Lower lobe of right lung (tissue), 2 donors: ENCODE data around the gene SLC6A13. TPM values are rescaled to one million over a fixed set of nuclear protein-coding genes. Genes with fewer than 3 reads are reported as not detected.
A peak's percentile ranks its signal among the peaks of the same experiment; 100 is the strongest.
"Not testable (repeated sequence)": the region's sequence is repeated elsewhere in the genome, so short reads cannot be mapped to it uniquely, and the experiment has no call there.

Experiments
- ATAC-seq, 2 donors: fragments of 200-7000 bp; cut with Tn5 transposase; one replicate each; pipeline ENCODE4 v1.9.1; 2020 to 2022; ENCODE audit warnings: mild to moderate bottlenecking in 2 of 2, moderate library complexity in 2 of 2
- DNase-seq: peaks from one replicate; pipeline ENCODE4 v3.0.0-alpha.2; 2020
- H3K27ac ChIP-seq: fragments of 200-600 bp; one replicate; pipeline ENCODE4 v1.8.0; 2022
- H3K27me3 ChIP-seq: fragments of 200-600 bp; one replicate; pipeline ENCODE4 v1.8.0; 2022; ENCODE audit warnings: low read depth
- H3K36me3 ChIP-seq: fragments of 200-600 bp; one replicate; pipeline ENCODE4 v1.8.0; 2022; ENCODE audit warnings: mild to moderate bottlenecking
- H3K4me1 ChIP-seq: fragments of 200-600 bp; one replicate; pipeline ENCODE4 v1.8.0; 2022
- H3K4me3 ChIP-seq: fragments of 200-600 bp; one replicate; pipeline ENCODE4 v1.8.0; 2022; ENCODE audit warnings: mild to moderate bottlenecking
- H3K9me3 ChIP-seq: fragments of 200-600 bp; one replicate; pipeline ENCODE4 v1.8.0; 2022
- CTCF ChIP-seq: fragments of 200-600 bp; IDR thresholded peaks from one replicate; pipeline ENCODE4 v1.8.0; 2022; ENCODE audit warnings: antibody characterized with exemption, mild to moderate bottlenecking
- intact Hi-C: fragments of 100-400 bp; cut with DNase I; formaldehyde crosslinking; loops from one replicate; pipeline ENCODE4 v1.11.0; 2022
- total RNA-seq: library from RNA; stranded (reverse); fragmentation: NEBNext Ultra II Directional; extraction: Animal tissue kit (Norgen Biotek cat#: 25700); gene quantifications from one replicate; pipeline ENCODE4 v1.2.1, GENCODE V29; 2021
- donor health status: DM: no; HTN: yes; CAD: no; lungs with severe emphysema.

Gene SLC6A13
- total RNA-seq, 1 donor from 2014 or later = 5.0 TPM

- Histone ChIP-seq H3K9me3 (no peaks in the 10 kb centered on the region), H3K27ac (no peak overlapping the region), H3K4me1 (no peaks in the 10 kb centered on the region), H3K27me3 (no peaks in the 10 kb centered on the region), H3K36me3 (no peaks in the 10 kb centered on the region), H3K4me3 (no peak overlapping the region)
- ATAC-seq (peak; percentile 85 to 94), DNase-seq (peak; percentile 87)
- peak; percentile 74 for TF ChIP-seq CTCF
- intact Hi-C loops = no loop called here
Measured at GRCh38 chr12:219891-220352, 42.7 kb downstream of the SLC6A13 start.

GRCh38 chr12:218728-219590, 43.7 kb downstream of the SLC6A13 start:
- intact Hi-C loops = no loop called here
- Histone ChIP-seq H3K4me1 (no peaks in the 10 kb centered on the region), H3K27ac (no peak overlapping the region), H3K9me3 (no peaks in the 10 kb centered on the region), H3K4me3 (no peak overlapping the region), H3K36me3 (no peaks in the 10 kb centered on the region), H3K27me3 (peaks cover under 1% of the 10 kb centered on the region)
- DNase-seq (no peak), ATAC-seq (no peak)
- TF ChIP-seq CTCF = no peak

GRCh38 chr12:218221-218620, 44.4 kb downstream of the SLC6A13 start:
- peaks cover 5% of the 10 kb centered on the region for H3K4me1 ChIP-seq
- TF ChIP-seq CTCF = no peak
- H3K27me3 ChIP-seq = peaks cover 8% of the 10 kb centered on the region
- H3K9me3 ChIP-seq = no peaks in the 10 kb centered on the region
- H3K4me3 ChIP-seq = no peak overlapping the region
- intact Hi-C loops = no loop called here
- H3K27ac ChIP-seq = no peak overlapping the region
- H3K36me3 ChIP-seq = no peaks in the 10 kb centered on the region
- no peak for ATAC-seq
- DNase-seq = no peak

GRCh38 chr12:217029-217428, 45.6 kb downstream of the SLC6A13 start:
- intact Hi-C loops, H3K36me3 ChIP-seq, H3K4me3 ChIP-seq, DNase-seq, H3K27ac ChIP-seq, ATAC-seq, H3K9me3 ChIP-seq: not testable (repeated sequence)
- Histone ChIP-seq H3K4me1 (peaks cover 13% of the 10 kb centered on the region), H3K27me3 (peaks cover 11% of the 10 kb centered on the region)

GRCh38 chr12:215116-215515, 47.5 kb downstream of the SLC6A13 start:
- H3K4me1 ChIP-seq = peaks cover 13% of the 10 kb centered on the region
- DNase-seq = no peak
- ATAC-seq = no peak
- no peak for TF ChIP-seq CTCF
- no peak overlapping the region for H3K27ac ChIP-seq
- H3K27me3 ChIP-seq = peaks cover 11% of the 10 kb centered on the region
- intact Hi-C loops = no loop called here
- no peaks in the 10 kb centered on the region for H3K36me3 ChIP-seq
- H3K4me3 ChIP-seq = no peak overlapping the region
- H3K9me3 ChIP-seq = no peaks in the 10 kb centered on the region

GRCh38 chr12:214003-214741, 48.5 kb downstream of the SLC6A13 start, which contains the start of gene SLC6A12:
TSS of gene SLC6A12 (minus strand) at chr12:214157. CDS start at chr12:209986, 4,171 bp downstream.
- ATAC-seq (peak; percentile 33 to 48), DNase-seq (no peak)
- H3K27ac ChIP-seq = peak within 1 kb of the TSS; percentile 64
- H3K9me3 ChIP-seq = no peaks in the 10 kb centered on the region
- peaks cover 13% of the 10 kb centered on the region for H3K4me1 ChIP-seq
- TF ChIP-seq CTCF = no peak
- H3K36me3 ChIP-seq = no peaks in the 10 kb centered on the region
- H3K27me3 ChIP-seq = peaks cover 11% of the 10 kb centered on the region
- intact Hi-C loops = no loop called here
- peak within 1 kb of the TSS; percentile 39 for H3K4me3 ChIP-seq
